LHCN-M2 (cell line): ENCODE data around the gene XRCC3. TPM values are rescaled to one million over a fixed set of nuclear protein-coding genes. Genes with fewer than 3 reads are reported as not detected.
"Not testable (repeated sequence)": the region's sequence is repeated elsewhere in the genome, so short reads cannot be mapped to it uniquely, and the experiment has no call there.

ENCODE experiments used
- DNase-seq: peaks from one replicate; pipeline ENCODE4 v3.0.0-alpha.2; 2012; ENCODE audit warnings: low read depth
- total RNA-seq: library from RNA; depleted of rRNA; stranded (reverse); fragments of >200 nt; gene quantifications from 2 replicates; pipeline ENCODE4 v1.2.3, GENCODE V29; 2014

XRCC3 gene
- total RNA-seq, 1 experiment from 2014 or later: 46.7 TPM

DNA sequence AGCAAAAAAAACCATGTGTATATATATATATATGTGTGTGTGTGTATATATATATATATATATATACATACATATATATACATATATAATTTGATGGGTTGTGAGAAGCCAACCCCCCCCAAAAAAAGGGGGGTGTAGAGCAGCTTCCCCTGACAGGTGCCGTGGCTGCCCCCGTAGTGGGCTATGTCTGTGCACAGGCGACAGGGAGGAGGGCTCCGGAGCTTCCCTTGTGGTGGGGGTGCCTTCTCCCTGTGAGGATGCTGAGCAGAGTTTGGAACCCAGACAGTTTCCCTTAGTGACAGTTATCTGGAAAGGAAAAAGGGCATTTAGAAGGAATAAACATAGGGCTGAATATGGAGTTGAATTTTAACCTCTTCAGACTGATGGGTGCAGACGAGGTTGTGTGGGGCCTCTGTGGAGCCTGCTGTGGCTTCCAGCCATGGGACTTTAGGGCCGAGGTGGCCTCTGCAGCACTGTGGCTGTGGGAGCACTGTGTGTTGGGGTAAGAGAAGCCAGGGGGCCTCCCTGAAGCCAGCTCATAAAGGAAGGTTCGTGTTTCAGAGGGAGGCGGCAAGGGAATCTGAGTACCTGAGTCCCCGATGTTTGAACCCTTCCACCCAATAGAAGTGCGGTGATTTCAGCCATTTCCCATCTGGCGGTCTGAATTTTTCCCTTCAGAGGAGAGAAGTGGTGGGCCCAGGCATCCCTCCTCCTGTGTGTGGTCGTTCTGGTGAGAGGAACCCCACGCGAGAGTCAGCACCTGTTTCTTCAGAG lies 19.8 kb downstream of the XRCC3 start:
- DNase-seq: no peak

DNA sequence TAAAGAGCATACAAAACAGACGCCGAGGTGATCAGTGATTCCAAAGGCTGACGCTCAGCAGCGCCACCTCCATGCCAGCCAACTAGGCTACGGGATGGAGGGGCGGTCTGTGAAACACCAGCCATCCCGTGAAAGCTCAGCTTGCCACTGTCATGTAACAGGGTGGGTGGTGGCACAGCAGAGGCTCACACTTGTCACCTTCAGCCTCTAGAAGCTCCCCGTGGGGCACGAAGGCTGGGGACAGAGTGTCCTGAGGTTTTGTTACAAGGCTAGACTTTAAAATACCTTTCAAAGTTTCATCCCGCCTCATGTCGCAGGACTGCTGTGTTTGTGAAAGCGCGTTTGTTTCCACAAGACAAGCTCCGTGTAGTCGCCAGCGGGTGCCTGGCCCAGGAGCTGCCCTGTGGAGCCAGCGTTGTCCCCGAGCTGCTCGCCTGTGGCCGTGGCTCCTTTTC lies 20.7 kb downstream of the XRCC3 start:
- no peak for DNase-seq

DNA sequence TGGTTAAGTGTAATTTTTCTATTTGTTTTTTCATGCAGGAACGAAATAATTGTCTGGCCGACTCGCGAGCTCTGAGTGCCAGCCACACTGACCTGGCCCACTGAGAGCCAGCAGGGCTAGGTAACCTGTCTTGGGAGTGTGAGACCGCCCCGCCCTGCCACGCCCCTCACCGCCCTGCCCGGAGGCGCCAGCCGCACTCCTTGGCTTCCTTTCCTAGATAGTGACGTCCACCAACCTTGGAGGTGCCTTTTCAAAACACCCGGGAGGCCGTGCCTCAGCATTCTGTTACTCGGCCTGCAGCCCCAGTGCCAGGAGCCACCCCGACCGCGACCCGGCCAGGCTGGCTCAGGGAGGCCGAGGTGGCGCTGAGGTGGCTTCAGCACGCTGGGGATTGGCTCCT lies 21.7 kb downstream of the XRCC3 start:
- DNase-seq: no peak

DNA sequence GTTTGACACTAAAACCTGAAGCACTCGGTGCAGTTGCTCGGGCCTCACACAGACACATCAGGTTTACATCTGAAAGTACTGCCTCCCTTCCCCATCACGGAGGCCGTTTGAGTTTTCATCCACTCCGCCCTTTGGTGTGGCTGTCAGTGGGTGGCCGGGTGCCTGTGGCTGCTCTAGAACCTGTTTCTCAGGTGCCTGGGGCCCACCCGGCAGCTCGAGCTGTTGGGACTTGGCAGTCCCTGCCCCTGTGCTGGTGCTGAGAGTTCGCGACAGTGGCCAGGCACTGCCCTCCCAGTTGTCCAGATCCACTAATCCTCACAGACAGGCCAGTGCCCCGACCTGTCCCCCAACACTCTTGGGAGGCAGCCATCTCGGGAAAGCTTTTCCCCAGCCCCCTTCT lies 22.4 kb downstream of the XRCC3 start:
- no peak for DNase-seq

DNA sequence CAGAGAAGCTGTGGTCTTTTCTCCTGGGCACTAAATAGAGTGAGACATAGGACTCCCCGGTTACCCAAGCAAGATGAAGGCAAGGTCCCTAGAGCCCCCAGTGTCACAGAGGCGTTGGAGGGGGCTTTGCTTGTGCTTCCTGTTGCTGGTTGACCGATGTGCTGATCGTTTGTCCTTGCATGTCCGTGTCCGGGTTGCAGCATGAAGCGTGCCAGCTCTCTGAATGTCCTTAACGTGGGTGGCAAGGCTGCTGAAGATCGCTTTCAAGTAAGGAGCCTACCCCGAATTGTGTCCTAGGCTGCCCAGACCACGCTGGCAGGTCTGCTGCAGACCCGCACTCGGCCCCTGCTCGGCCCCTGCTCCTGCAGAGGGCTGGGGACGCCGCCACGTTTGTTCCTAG lies 23.1 kb downstream of the XRCC3 start:
- no peak for DNase-seq

DNA sequence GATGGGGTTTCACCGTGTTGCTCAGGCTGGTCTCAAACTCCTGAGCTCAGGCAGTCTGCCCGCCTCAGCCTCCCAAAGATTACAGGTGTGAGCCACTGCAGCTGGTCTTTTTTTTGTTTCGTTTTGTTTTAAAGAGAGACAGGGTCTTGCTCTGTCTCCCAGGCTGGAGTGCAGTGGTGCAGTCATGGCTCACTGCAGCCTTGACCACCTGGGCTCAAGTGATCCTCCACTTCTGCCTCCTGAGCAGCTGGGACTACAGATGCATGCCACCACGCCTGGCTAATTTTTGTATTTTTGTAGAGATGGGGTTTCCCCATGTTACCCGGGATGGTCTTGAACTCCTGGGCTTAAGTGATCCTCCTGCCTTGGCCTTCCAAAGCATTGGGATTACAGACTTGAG lies 23.6 kb downstream of the XRCC3 start:
- DNase-seq: not testable (repeated sequence)

DNA sequence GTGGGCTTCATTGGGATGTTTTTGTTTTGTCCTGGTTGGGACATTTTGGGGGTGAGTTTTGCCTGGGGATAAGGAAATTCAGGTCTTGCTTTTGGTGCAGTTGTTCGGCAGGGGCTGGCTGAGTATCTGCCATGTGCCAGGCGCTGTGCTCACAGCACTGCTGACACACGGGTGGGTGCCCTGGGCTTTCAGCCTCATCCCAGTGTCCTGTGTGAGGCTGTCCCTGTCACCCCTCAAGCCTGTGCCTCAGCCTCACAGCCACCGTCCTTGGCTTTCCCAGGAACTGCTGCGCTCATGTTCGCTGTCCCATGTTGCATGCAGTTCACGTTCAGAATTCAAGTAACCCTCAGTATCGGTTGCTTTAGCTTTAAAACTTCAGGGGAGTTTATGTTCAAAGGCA lies 24.9 kb downstream of the XRCC3 start:
- no peak for DNase-seq

DNA sequence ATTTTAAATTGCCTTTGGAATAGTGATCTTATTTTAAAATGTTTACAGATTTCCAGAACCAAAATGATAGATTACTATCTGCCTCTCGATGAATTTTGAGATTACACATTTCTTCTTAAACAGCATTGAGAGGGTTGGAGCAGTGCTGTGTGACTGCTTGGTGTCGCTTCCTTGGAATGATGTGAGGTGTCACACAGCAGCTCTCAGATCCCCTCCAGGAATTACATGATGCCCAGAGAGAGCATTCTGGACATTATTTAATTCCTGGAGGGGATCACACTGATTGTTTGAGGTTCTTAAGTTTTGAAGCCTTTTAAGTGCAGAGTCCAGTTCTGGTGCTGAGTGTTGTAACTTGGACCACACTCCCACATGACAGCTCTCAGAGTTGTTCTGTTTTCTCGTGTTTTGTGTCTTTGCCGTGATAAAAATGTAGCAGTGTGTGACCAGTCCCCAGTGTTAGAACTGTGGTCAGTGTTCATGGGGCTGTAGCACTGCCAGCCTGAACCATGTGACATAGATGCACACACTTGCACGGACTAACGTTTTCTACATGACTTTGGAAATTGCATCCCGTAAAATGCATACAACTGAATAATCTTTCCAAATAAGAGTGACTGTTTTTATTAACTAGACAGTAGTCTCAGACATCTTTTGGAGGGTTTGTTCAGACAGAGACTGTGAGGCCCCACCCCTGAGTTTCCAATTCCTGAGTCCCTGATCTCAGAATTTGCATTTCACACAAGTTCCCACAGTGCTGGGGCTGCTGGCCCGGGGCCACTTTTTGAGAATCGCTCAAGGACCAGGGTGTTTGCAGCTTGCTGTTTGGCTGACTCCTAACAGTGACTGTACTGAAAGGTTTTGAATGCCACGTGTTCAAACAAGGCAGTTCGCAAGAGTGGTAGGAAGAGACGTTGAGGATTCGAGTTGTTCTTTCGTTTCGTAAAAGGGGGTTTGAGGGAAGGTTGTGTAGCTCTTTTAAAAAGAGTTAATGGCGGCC lies 26.0 kb downstream of the XRCC3 start:
- DNase-seq: no peak

DNA sequence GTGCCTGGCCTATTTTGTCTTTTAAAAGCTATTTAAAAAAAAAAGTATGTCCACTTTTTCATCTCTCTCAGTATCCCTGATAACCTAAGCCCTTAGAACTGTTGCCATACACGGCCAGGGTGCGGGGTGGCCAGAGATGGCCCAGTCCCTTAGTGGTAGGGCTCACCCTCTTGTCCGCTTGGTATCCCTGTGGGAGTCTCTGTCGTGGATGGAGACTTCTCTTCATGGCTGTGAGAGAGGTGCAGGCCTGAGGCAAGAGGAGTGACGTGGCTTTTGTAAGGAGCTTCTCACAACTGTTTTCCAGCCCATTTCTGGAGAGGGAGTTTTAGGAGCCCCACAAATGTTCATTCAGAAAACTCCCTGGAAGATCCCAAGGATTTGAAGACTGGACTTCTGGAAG lies 26.8 kb downstream of the XRCC3 start:
- no peak for DNase-seq

DNA sequence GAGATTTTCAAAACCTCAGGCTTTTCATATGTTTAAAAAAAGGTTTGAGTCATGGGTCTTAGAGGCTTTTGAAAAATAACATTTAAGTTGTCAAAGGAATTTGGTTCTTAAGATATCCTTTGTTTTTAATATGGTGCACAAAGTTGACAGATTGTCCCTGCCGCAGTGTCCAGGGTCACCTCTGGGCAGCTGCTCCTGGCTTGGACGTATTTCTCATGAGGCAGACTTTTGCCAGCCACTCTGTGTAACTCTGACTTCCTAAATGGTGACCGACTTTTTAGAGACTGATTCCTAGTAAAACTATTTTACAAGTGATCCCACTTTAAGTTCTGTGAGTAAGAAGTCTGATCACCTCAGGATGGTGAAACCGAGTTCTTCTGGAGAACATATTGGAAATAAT lies 27.5 kb downstream of the XRCC3 start:
- no peak for DNase-seq

DNA sequence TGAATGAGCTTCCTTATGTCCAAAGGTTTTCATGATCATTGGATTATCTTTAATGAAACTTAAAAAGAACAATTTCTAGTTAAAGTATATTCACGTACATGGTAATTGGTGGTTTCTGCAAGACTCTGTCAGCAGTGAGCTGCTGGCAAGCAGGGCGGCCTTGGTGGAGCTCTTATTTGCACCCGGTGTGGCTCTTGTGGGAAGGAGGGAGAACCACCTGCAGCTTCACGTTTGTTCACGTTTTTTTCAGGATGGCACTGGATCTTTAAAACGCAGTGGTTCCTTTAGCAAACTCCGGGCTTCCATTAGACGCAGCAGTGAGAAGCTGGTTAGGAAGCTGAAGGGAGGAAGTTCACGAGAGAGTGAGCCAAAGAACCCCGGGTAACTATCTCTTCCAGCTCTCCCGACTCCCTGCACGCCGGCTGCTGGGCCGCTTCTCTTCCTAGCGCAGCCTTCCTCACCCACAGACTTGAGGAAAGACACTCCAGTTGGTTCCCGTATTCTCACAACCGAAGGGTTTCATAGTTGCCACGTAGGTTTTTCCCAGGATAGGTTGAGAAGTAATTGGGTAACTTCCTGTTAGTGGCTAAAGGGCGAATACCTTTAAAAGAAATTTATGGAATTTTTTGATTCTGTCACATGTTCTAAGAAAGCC lies 28.3 kb downstream of the XRCC3 start:
- DNase-seq: no peak

DNA sequence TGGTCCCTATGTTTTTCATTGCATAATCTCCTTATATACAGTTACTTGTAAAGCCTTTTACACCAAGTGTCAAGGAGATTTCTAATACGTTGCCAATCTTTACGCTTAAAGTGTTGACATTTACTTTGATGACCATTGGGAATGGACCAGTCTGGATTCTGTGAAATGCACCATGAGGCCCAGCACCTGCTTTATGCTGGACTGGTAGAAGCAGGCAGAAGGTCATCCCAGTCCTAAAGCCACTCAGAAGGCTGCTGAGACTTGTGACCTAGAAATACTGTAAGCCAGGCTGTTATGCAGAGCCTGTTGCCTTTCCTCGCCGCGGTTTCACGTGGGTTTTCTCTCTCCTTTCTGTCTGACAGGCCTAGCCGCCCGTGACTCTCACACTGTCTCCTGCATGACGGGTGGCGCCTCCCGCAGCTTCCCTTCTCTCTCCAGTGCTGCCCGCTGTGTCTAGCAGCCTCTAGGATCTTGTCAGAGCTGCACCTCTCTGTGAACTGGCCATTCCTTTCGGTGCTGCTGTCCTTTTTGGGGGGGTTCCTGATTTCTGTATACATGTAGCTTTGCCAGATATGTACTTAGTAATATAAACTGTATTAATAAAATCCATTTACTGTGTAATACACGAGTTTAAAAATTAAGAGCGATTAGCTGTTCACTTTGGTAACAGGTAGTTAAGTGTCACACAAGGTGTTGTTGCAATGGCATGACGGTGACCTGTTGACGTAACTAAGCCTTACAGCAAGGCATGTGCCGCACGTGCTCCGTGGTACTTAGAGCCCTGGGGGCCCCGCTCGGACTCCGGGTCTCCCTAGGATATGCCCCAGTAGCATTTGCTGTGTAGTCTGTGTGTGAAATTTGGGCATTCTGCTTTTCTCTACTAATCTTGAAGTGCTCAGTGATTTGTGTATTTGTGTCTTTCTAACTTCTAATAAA lies 29.7 kb downstream of the XRCC3 start:
- DNase-seq: no peak

DNA sequence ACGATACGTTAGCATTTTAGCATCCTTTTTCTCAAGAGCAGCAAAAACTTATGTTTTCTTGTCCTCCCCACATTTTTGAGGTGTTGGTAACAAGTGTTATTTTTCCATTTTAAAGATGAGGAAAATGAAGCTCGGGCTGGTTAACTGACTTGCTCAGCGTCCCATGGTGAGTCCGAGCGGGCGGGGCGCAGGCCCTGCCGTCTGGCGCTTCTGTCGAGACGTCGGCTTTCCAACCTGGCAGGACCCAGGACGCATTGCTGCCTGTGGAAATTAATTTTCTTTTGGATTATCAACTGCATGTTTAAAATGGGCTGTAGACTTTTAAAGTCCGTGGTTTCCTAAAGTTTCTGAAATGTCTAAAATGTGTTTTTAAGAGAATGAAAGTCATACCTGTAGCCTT lies 30.4 kb downstream of the XRCC3 start:
- no peak for DNase-seq

DNA sequence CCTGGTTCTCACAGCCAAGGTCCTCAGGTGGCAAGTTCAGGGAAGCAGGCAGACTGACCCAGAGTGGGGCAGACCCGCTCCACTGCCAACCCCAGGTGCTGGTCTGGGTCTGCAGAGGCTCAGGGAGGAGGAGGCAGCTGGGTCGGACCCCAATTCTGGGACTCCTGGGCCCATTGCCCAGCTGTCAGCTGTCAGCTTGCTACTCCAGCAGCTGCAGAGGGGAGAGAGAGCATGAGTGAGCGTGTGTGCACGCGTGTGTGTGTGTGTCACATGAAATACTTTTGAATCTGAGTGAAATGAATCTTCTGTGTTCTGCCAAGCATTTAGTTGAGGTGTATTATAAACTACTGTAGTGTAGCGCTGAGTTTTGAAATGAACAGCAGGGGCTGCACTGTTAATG lies 30.8 kb downstream of the XRCC3 start:
- peak; percentile 41 for DNase-seq

DNA sequence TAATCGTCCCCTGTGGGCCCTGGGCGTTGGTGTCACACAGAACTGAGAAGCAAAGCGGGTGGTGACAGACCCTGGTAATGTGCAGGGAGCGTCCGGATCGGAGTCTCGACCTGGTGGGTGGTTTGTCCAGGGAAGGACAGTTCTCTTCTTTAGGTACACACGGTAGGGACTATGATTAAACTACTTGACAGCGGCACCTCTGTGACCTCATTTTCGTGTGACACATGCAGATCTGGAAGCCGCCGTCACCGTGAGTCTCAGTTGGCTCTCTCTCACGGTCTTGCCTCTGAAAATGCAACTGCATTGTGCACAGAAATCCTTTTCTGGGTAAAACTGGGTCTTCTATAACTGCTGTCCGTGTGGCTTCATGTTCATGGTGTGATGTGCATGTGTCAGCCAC lies 32.1 kb downstream of the XRCC3 start:
- no peak for DNase-seq

DNA sequence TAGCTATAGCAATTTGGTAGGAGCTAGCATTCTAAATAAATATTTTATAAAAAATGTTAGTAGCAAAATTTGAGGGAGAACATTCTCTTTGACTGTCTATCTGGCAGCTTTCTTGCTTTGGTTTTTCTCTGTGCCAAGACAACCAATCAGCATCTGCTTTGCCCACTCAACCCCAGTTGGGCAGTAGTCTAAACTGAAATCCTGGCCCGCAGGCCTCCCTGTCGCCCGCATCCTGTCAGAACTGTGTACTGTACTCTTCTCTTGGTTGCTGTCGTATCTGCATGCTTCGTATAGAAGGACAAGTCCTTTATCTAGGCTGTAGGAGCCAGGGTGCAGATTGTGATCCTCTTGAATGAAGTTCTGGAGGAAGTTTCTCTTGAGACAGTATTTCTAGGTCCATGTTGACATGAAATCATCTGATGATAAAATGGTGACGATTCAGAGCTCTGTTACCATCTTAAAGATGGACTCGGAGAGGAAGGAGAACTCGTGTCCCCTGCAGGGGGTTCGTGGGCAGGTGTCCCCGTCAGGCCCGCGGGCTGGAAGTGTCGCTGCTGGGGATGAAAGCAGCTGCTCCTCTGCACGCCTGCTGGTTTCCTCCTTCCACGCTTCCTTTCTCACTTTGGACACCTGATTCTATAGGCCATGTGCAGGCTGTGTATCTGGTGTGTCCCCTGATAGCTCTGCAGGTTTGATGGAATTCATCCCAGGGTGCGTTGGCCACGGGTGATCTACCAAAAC lies 34.6 kb downstream of the XRCC3 start:
- no peak for DNase-seq

DNA sequence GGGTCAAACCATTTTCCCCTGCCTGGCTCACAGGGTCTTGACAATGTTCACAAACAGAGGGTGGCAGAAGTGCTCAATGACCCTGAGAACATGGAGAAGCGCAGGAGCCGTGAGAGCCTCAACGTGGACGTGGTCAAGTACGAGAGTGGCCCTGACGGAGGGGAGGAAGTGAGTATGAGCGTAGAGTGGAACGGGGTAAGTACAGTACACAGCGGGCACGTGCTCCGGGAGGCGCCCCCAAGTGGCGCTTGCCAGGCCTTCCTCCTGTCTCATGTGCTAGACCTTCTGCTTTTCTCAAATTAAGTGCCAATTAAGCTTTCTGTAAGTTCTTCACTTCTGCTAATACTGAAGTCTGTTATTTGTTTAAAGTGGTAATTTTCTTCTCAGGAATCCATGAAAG lies 35.9 kb downstream of the XRCC3 start:
- no peak for DNase-seq

DNA sequence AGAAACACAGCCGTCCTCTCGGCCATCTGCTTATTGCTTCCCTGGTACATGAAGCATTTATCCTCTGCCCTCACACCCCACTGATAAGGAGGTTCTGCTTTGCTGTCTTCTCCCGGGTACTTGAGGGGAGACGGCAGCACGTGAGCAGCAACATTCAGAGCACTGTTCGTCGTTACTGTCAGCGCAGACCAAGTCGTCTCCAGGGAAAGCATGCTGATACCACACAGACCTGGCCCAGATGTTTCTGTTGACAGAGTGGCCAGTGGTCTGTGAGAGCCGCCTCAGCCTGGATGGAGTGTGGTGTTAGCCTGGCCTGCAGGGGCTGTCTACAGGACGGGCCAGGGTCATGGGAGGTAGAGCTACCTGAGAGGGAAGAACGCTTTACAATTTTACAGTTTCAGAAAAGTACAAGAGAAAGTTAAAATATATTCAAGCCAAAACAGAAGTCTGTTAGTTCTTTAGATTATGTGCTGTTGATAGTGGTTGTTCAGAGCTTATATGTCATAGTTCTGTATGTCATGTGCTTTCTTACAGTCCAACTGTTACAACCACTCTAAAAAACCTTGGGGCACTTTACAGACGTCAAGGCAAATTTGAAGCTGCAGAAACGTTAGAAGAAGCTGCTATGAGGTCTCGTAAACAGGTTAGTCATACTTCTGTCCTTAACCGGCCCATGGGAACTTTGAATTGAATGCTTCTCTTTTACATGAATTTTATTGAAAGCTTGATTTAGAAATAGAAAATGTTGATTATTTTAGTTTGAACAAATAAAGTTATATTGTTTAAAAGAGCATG lies 38.2 kb downstream of the XRCC3 start:
- DNase-seq: no peak

DNA sequence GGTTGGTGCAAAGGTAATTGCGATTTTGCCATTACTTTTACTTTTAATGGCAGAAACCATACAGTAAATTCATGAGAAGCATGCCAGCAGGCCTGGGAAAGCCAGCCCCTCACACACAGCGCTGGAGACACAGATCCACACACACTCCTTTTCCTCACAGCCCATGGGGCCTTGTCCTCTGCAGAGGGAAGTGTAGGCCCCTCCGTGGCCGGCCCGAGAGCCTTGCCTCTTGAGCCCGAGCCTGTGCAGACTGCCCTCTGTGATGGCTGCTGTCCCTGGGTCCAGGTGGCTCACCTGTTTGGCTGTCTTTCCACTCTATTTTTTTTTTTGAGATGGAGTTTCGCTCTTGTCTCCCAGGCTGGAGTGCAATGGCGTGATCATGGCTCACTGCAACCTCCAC lies 39.3 kb downstream of the XRCC3 start:
- DNase-seq: no peak
